Fibroblast of the aortic adventitia (primary cell): ENCODE results near the gene ADIRF. TPM values are rescaled to one million over a fixed set of nuclear protein-coding genes. Genes with fewer than 3 reads are reported as not detected.
"Not testable (repeated sequence)": the region's sequence is repeated elsewhere in the genome, so short reads cannot be mapped to it uniquely, and the experiment has no call there.

Experiments
- DNase-seq: peaks from one replicate; pipeline ENCODE4 v3.0.0-alpha.2; 2010; ENCODE audit warnings: low read depth
- H3K4me3 ChIP-seq: 2 replicates; pipeline ENCODE4 v1.5.1; 2011; ENCODE audit warnings: low read depth, mild to moderate bottlenecking, control low read depth, low read length, moderate library complexity
- total RNA-seq: library from RNA; depleted of rRNA; stranded (reverse); fragments of >200 nt; gene quantifications from 2 replicates; pipeline ENCODE4 v1.2.3, GENCODE V29; 2012; ENCODE audit warnings: low replicate concordance
- TF ChIP-seq, protein P1 (sequence below): IDR thresholded peaks from 2 replicates; pipeline ENCODE4 v1.5.1; 2011; ENCODE audit warnings: mild to moderate bottlenecking, low read length, control low read depth, inconsistent platforms; ENCODE audit not compliant: insufficient read depth

The ADIRF gene
- total RNA-seq, 1 donor: 37.8 TPM

DNA sequence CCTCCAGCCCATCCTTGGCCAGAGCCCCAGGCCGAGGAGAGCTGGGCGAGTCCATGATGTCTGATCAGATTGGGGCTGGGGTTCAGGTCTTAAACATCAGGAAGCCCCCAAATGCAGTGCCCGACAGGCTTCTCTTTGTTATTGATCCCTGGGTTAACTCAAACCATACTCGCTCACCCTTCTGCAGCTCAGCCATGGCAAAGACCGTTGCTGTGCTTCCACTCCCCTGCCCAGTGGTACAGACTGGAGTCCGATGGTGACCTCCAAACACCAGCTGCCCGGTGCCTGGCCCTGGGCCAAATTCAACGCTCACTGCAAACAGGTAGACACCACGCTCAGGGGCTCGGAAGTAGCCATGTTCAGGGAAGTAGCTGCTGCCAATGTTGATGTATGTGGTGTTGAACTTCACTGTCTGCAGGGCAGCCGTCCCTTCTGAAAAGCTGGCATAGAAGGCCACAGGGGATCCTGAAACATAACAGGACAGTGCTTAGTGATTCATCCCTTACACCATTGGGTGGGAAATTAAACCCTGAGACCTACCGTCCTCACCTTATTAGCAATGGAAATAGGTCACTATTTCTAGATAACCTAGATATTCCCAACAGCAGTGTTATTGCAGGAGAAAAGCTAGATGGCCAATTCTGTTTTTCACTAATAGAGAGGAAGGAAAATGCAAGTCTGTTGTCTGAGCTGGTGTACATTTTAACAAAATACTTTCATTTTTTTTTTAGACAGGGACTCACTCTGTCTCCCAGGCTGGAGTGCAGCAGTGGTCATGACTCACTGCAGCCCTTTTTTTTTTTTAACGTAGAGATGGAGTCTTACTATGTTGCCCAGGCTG lies 31.4 kb upstream of the ADIRF start:
- TF ChIP-seq, protein P1, sequence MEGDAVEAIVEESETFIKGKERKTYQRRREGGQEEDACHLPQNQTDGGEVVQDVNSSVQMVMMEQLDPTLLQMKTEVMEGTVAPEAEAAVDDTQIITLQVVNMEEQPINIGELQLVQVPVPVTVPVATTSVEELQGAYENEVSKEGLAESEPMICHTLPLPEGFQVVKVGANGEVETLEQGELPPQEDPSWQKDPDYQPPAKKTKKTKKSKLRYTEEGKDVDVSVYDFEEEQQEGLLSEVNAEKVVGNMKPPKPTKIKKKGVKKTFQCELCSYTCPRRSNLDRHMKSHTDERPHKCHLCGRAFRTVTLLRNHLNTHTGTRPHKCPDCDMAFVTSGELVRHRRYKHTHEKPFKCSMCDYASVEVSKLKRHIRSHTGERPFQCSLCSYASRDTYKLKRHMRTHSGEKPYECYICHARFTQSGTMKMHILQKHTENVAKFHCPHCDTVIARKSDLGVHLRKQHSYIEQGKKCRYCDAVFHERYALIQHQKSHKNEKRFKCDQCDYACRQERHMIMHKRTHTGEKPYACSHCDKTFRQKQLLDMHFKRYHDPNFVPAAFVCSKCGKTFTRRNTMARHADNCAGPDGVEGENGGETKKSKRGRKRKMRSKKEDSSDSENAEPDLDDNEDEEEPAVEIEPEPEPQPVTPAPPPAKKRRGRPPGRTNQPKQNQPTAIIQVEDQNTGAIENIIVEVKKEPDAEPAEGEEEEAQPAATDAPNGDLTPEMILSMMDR: no peak
- DNase-seq: peak; percentile 57
- no peak overlapping the region for H3K4me3 ChIP-seq

DNA sequence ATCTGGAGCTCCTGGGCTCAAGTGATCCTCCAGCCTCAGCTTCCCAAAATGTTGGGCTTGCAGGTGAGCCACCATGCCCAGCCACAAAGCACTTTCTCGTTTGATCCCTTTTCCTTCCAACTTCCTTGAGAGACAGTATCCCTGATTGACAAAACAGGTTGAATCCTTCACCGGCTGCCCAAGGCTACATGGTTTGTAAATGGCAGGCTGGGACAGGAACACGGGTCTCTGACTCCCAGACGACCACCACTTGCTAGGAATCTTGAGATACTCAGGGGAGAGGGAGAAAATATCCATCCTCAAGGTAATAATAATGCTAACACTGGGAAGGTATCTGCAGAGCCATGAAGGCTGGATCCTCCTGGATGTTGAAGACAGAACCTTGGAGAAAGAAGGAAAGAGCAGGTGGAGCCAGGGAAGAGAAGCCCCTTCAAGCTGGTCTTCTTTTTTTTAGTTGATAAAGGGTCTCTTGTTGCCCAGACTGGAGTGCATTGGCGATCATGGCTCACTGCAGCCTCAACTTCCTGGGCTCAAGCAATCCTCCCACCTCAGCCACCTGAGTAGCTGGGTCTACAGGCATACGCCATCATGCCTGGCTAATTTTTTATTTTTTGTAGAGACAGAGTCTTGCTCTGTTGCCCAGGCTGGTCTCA lies 30.7 kb upstream of the ADIRF start:
- TF ChIP-seq, protein P1: no peak
- no peak overlapping the region for H3K4me3 ChIP-seq
- DNase-seq: no peak

DNA sequence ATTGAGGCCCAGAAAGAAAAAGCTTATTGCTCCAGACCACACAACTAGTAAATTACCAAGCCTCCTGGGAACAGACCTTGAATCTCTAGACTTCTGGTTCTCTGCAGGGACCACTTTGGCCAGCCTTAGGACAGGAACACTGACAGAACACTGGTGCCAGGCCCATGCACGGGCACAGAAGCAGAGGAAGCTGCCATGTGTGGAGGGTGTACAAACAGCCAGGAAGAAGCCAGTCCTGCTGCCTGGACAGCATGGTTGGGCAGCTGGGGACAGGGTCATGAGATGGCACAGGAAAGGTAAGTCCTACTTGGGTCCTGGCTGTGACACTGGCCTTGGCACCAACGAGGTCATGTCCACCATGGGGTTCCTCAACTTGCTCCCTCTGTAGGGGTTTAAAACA lies 30.0 kb upstream of the ADIRF start:
- TF ChIP-seq, protein P1: no peak

DNA sequence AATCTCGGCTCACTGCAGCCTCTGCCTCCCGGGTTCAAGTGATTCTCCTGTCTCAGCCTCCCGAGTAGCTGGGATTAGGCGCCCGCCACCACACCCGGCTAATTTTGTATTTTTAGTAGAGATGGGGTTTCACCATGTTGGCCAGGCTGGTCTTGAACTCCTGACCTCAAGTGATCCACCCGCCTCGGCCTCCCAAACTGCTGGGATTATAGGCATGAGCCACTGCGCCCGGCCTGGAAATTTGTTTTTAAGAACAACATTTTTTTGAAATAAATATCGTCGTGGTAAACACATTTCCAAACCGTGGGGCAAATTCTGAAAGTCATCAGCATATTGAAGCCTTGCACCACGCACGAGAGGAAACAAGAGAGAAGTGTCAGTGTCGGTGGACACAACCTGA lies 28.2 kb upstream of the ADIRF start:
- not testable (repeated sequence) for DNase-seq, H3K4me3 ChIP-seq

More for the DNA sequence above, 30.0 kb upstream of the ADIRF start:
- H3K4me3 ChIP-seq: no peak overlapping the region
- DNase-seq: no peak

DNA sequence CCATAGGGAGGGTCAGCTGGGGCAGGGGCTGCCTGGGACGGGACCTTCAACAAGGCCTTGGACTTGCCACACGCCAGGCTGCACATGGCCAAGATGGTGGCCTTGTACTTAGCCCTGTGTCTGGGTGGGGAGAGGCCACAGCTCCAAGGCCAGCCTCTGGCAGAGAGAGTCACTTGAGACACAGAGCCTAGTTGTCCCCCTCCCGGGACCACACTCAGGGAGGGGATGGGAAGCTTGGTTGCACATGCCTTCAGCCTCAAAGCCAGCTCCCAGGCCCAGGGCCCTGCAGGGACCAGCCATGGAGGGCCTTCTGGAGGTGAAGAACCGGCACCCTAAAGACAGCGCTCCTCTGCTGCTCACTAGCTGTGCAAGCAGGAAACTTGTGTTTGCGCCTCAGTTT lies 27.6 kb upstream of the ADIRF start:
- DNase-seq: no peak
- no peak overlapping the region for H3K4me3 ChIP-seq
- TF ChIP-seq, protein P1: no peak

DNA sequence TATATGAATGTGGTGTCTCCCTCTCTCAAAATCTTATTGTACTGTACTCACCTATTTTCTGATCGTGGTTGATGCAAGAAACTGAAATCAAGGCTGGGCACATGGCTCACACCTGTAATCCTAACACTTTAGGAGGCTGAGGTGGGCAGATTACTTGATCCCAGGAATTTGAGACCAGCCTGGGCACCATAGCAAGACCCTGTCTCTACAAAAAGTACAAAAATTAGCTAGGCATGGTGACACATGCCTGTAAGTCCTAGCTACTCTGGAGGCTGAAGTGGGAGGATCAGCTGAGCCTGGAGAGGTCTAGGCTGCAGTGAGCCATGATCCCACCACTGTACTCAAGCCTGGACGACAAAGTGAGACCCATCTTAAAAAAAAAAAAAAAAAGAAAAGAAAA lies 26.9 kb upstream of the ADIRF start:
- TF ChIP-seq, protein P1: no peak
- H3K4me3 ChIP-seq: no peak overlapping the region
- no peak for DNase-seq

DNA sequence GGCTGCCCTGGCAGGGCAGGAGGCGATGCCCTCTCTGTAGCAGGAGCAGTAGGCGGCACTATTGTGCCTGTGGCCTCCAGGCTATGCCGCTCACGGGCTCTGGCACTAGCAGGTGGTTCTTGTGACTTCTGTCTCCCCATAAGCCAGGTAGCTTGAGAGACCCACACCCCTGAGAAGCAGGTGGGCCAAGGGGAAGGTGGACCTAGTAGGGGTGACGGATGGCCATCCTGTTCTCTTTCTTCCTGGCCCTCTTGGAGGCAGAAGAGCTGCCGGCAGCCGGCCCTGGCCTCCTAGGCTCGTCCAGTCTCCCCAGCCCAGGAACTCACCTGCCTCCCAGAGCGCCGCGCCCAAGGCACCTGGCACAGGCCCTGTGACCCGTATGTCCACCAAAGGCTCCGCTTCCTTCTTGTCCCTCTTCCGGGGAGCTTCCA lies 26.3 kb upstream of the ADIRF start:
- DNase-seq: no peak
- TF ChIP-seq, protein P1: no peak
- H3K4me3 ChIP-seq: no peak overlapping the region
